ENCODE results near the gene MMP15.
"Not testable (repeated sequence)": the region's sequence is repeated elsewhere in the genome, so short reads cannot be mapped to it uniquely, and the experiment has no call there.

Gene MMP15

GRCh38 chr16:57996406-57997175 is 29.0 kb upstream of the MMP15 start:
- no peak for DNase-seq (ENCODE audit: low spot score)

DNA sequence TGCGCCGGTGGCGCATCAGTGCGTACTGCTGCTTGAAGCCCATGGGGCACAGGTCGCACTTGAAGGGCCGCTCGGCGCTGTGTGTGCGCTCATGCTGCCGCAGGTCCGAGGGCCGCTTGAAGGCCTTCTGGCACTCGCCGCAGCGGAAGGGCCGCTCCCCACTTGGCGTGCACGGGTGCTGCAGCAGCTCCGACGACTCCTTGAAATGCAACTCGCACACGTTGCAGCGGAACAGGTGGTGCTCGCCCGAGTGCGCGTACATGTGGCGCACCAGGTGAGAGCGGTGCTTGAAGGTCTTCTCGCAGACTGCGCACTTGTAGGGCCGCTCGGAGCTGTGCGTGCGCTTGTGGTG is 28.4 kb upstream of the MMP15 start:
- no peak for DNase-seq (ENCODE audit: low spot score)

- DNase-seq (ENCODE audit: low spot score), result no peak
Measured at GRCh38 chr16:57997528-57998265, 27.9 kb upstream of the MMP15 start.

DNA sequence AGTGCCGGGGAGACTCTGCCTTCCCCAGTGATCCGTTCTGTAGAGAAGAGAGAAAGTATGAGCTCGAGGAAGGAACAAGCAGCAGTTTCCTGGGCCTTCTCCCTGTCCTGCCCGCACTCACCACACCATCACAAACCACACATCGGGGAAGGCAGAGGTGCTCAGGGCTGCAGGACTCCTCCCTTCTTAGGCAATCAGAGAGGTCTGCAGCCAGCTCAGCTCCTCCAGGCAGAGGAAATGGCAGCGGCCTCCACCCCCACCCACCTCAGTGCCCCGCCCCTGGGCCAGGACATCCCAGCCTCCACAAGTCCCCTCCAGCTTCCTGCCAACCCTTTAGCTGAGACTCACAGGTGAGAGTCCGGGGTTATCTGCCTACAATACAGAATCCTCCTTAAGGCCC is 27.1 kb upstream of the MMP15 start:
- no peak for DNase-seq (ENCODE audit: low spot score)

- no peak for DNase-seq (ENCODE audit: low spot score)
Measured at GRCh38 chr16:57998992-57999365, 26.6 kb upstream of the MMP15 start.

GRCh38 chr16:57999366-57999970 is 26.1 kb upstream of the MMP15 start:
- no peak for DNase-seq (ENCODE audit: low spot score)

DNA sequence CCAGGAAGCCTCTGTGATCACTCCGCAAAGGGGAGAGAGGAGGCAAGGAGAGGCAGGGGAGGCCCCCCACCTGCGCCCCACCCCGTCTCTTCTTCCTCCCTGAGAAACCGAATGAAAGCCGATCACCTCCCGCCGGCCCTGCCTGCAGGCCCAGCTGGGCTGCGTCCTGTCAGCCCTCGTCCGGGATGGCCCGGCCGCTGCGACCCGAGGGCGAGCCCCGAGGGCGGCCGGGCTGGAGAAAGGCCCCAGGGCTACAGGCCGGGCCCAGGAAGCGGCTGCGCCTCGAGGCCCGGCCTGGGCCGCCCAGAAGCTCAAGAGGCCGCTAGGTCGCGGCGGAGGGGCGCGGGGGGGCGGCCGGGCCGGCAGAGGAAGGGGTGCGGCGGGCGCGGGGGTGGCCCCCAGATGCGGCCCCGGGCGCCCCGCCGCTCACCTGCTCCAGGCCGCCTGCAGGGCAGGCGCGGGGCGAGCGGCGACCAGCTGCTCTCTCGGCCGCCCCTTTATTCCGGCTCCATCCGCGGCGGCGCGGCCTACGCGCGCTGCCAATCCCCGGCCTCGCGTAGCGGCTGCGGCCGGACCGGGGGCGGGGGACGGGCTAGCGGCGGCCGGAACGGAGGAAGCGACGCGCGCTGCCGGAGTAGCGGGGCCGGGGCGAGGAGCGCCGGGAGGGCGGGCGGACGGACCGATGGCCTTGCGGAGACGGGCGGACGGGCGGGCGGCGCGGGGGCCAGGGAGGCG is 25.4 kb upstream of the MMP15 start, which contains the start of gene ZNF319:
TSS of gene ZNF319 (minus strand) at position 702 of the 735 bp plus-strand sequence. CDS start 2,407 bp downstream, outside the sequence.
- DNase-seq (ENCODE audit: low spot score), result no peak

- peak; percentile 93 for DNase-seq (ENCODE audit: low spot score)
Measured at GRCh38 chr16:58000706-58001676, 24.6 kb upstream of the MMP15 start, which contains the start of gene USB1. TSS of gene USB1 (plus strand) at chr16:58001407. CDS start at chr16:58001484, 77 bp downstream.

GRCh38 chr16:58001781-58002415 is 23.7 kb upstream of the MMP15 start:
- no peak for DNase-seq (ENCODE audit: low spot score)

- DNase-seq (ENCODE audit: low spot score), result no peak
Measured at GRCh38 chr16:58002416-58002800, 23.1 kb upstream of the MMP15 start.

GRCh38 chr16:58002936-58003335 is 22.6 kb upstream of the MMP15 start:
- DNase-seq (ENCODE audit: low spot score), result no peak

DNA sequence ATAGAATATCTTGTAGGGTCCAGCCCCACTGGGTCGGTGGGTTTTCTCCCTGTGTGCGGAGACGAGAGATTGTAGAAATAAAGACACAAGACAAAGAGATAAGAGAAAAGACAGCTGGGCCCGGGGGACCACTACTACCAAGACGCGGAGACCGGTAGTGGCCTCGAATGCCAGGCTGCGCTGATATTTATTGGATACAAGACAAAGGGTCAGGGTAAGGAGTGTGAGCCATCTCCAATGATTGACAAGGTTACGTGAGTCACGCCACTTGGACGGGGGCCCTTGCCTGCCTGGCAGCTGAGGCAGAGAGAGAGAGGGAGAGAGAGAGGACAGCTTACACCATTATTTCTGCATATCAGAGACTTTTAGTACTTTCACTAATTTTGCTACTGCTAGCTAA is 20.8 kb upstream of the MMP15 start:
- not testable (repeated sequence) for DNase-seq (ENCODE audit: low spot score)

DNA sequence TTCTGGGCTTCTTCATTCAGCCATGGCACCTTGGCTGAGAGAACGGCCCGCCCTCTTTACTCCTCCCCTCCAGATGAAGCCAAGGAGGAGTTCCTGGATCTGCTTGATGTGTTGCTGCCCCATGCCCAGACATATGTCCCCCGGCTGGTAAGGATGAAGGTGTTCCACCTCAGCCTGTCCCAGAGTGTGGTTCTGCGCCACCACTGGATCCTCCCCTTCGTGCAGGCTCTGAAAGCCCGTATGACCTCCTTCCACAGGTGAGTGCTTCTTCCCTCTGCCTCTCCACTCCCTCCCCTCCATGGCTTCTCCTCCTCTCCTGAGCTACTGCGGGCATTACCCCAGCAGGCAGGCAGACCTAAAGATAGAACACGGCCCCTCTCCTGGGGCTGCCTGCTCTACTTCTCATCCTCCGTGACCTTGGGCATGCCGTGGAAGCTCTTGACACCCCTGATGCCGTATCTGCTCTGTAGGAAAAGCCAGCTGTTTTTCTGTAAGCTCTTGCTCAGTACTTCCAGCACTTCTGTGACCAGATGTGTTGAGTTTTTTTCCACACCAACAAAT is 15.6 kb upstream of the MMP15 start:
- no peak for DNase-seq (ENCODE audit: low spot score)

DNA sequence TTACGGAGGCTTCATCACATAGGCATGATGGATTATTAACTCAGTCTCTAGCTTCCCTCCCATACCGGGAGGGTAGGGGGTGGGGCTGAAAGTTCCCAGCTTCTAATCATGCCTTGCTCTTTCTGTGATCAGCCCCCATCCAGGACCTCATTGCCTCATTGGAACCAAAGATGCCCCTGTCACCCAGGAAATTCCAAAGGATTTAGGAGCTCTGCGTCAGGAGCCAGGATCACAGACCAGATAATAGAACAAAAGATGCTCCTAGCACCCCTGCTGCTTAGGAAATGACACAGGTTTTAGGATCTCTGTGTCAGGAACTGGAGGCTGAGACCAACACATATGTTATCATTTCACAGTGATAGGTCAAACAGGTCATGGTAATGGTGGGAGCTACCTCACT is 14.7 kb upstream of the MMP15 start:
- no peak for DNase-seq (ENCODE audit: low spot score)

DNA sequence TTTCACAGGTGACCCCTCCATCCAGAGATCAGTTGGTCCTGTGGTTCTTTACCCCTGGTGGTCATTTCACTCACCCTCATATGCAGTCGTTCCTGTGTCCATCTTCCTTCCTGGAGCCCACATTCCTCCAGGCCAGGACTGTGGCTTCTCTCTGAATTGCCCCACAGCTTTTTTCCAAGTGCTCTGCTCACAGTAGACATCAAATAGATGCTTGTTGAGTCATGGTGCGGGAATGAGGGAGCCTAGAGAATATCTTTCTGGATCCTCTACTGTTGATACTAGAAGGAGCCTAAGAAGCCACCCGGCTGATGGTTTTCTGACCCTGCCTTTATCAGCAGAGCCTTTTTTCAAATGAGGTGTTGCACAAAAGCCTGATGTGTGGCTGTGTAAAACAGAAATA is 13.9 kb upstream of the MMP15 start:
- DNase-seq (ENCODE audit: low spot score), result no peak

DNA sequence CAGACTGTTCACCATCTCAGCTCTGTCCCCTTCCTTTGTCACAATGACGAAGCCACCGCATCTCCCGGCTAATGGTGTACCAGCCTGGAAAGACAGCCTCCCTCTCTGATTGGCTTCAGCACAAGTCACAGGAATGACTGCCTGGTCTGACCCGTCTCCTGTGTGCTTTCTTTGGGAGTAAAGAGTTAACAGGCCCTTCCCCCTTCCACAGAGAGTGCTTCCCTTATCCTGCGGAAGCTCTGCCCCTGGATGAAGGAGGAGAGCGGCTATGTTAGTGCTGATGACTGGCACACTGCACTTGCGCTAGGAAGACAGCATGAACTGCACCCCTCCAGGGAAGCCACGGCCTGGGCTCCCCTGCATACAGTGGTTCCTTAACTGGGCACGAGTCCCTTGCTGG is 13.1 kb upstream of the MMP15 start:
- DNase-seq (ENCODE audit: low spot score), result no peak

DNA sequence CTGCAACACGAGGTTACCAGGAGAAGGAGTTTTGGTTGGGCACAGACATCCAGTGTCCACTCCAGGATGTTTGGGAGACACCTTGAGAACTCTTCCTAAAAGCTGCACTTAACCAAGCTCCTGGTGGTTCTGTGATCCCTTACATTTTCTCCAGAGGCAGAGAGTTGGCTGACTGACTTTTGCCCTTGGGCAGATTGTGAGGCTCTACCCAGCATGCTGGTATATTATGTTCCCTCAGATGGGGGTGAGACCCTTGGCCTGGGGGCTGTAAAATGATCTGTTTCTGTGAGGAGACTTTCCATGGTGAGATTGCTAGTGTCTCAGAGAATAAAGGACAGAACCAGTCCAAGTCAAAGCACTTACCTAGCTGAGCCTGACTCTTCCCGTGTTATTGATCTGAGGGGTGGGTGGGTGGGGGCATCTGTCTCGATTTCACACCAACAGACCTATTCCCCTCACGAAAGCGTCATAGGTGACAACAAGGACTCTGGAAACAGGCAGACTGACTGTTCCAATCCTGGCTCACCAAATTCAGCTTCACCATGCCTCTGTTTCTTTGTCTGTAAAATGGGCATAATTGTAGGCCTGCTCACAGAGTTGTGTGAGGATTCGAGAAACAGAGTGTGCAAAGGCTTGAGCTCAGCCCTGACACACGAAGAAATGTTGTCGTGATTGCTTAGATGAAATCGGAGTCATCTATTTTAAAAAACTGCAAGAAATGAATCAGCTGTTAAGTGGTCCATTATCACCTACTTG is 12.2 kb upstream of the MMP15 start:
- no peak for DNase-seq (ENCODE audit: low spot score)

- DNase-seq (ENCODE audit: low spot score), result no peak
Measured at GRCh38 chr16:58016840-58017446, 8.6 kb upstream of the MMP15 start.

DNA sequence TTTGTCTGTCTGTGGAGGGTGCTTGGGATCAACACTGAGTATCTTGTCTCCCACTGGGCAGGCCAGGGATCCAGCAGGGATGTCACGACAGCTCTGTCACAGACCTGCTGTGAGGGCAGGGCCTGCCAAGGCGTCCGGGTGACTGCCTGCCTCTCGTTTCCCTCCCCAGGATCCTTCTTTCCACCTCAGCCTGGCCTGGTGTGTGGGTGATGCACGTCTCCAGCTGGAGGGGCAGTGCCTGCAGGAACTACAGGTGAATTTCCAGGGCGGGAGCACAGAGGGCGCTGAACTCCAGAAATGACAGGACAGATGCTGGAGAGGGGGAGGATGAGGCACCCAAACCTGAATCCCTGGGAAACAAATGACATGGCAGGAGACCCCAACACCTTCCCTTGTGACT is 6.8 kb upstream of the MMP15 start:
- DNase-seq (ENCODE audit: low spot score), result no peak
